Measurements from ENCODE around the gene KRTAP4-12. TPM values are rescaled to one million over a fixed set of nuclear protein-coding genes. Genes with fewer than 3 reads are reported as not detected.
A peak's percentile ranks its signal among the peaks of the same experiment; 100 is the strongest.
"Not testable (repeated sequence)": the region's sequence is repeated elsewhere in the genome, so short reads cannot be mapped to it uniquely, and the experiment has no call there.

KRTAP4-12 gene
- not detected for total RNA-seq

DNA sequence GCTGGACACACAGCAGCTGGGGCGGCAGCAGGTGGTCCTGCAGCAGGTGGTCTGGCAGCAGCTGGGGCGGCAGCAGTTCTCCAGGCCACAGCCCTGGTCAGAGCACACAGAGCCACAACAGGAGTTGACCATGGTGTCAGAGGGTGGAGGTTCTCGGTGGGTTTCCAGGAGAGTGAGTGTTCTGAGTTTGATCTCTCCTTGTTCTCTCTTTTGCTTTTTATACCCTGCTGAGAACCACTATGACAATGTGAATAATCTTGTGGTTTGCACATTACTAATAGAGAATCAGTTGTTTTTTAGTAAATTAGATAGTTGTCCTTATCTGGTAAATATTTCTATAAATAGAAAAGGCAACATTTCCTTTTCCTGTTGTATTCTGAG lies at the start of gene KRTAP4-12:
TSS of gene KRTAP4-12 (minus strand) at position 192 of the 381 bp plus-strand sequence. CDS start at position 132, 60 bp downstream.
- H3K27ac Mint-ChIP-seq; H3K27me3 Mint-ChIP-seq (ENCODE audit: low read depth); CTCF ChIA-PET; DNase-seq; H3K36me3 Mint-ChIP-seq (ENCODE audit: low read depth); H3K9me3 Mint-ChIP-seq: not testable (repeated sequence)
- Mint-ChIP-seq H3K4me3 (peak within 1 kb of the TSS; percentile 8), H3K4me1 (ENCODE audit: low read depth) (peaks cover 52% of the 10 kb centered on the region)
- intact Hi-C loops (cut with micrococcal nuclease) = loop anchor here (10.0 kb wide), 1 partner anchor 371 kb away; no protein-coding TSS in a partner anchor

DNA sequence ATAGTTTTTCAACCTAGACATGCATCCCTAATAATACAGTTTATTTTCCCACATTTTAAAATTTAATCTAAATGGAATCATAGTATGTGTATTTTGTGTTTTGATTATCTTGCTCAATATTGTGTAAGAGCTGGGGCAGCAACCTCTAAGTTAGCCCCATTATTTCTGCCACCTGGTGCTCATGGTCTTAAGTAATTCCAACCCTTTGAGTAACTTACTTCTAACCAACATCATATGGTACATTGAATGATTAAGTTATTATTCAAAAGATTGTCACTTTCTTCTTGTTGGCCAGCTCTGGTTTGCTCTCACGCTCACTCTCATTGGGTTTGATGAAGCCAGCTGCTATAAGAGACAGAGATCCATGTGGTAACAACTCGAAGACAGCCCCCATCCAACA lies 47.9 kb upstream of the KRTAP4-12 start:
- no peak for DNase-seq
- H3K36me3 Mint-ChIP-seq (ENCODE audit: low read depth) = no peaks in the 10 kb centered on the region
- intact Hi-C loops (cut with micrococcal nuclease) = no loop called here
- no peaks in the 10 kb centered on the region for H3K9me3 Mint-ChIP-seq
- no peak overlapping the region for H3K4me3 Mint-ChIP-seq
- CTCF ChIA-PET = no interaction called here
- no peaks in the 10 kb centered on the region for H3K27me3 Mint-ChIP-seq (ENCODE audit: low read depth)
- no peak overlapping the region for H3K27ac Mint-ChIP-seq
- no peaks in the 10 kb centered on the region for H3K4me1 Mint-ChIP-seq (ENCODE audit: low read depth)

DNA sequence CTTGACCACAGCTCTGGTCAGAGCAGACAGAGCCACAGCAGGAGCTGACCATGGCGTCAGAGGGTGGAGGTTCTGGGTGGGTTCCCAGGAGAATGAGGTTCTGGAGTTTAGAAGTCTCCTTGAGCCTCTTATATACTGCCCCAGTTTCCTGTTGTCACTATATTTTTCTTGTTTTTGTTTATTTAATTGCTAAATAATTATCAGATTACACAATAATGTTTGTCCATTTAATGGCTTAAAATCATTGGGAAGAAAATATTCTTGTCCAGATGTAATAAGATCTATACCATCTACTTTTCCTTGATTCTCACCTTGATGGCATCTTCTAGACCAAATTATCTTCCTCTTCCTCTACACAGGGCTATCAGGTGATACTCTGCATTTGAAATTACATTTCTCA lies 44.1 kb upstream of the KRTAP4-12 start, which contains the start of gene KRTAP4-3:
TSS of gene KRTAP4-3 (minus strand) at position 101 of the 400 bp plus-strand sequence. CDS start at position 52, 49 bp downstream.
- CTCF ChIA-PET = no interaction called here
- Mint-ChIP-seq H3K36me3 (ENCODE audit: low read depth) (no peaks in the 10 kb centered on the region), H3K27me3 (ENCODE audit: low read depth) (no peaks in the 10 kb centered on the region), H3K4me3 (no peak within 1 kb of the TSS), H3K9me3 (no peaks in the 10 kb centered on the region), H3K27ac (no peak within 1 kb of the TSS), H3K4me1 (ENCODE audit: low read depth) (no peaks in the 10 kb centered on the region)
- intact Hi-C loops (cut with micrococcal nuclease) = no loop called here
- DNase-seq = no peak

- intact Hi-C loops (cut with micrococcal nuclease) = no loop called here
- Mint-ChIP-seq H3K27ac (no peak overlapping the region), H3K4me3 (no peak overlapping the region), H3K4me1 (ENCODE audit: low read depth) (no peaks in the 10 kb centered on the region), H3K36me3 (ENCODE audit: low read depth) (no peaks in the 10 kb centered on the region), H3K9me3 (no peaks in the 10 kb centered on the region), H3K27me3 (ENCODE audit: low read depth) (no peaks in the 10 kb centered on the region)
- CTCF ChIA-PET = no interaction called here
- DNase-seq = no peak
These were observed 43.6 kb upstream of the KRTAP4-12 start for GRCh38 chr17:41167561-41167960.

GRCh38 chr17:41163828-41164227 lies 39.8 kb upstream of the KRTAP4-12 start:
- Mint-ChIP-seq H3K9me3 (no peaks in the 10 kb centered on the region), H3K4me3 (no peak overlapping the region), H3K27me3 (ENCODE audit: low read depth) (no peaks in the 10 kb centered on the region), H3K4me1 (ENCODE audit: low read depth) (no peaks in the 10 kb centered on the region), H3K27ac (no peak overlapping the region), H3K36me3 (ENCODE audit: low read depth) (no peaks in the 10 kb centered on the region)
- DNase-seq = no peak
- intact Hi-C loops (cut with micrococcal nuclease) = no loop called here
- CTCF ChIA-PET = no interaction called here

DNA sequence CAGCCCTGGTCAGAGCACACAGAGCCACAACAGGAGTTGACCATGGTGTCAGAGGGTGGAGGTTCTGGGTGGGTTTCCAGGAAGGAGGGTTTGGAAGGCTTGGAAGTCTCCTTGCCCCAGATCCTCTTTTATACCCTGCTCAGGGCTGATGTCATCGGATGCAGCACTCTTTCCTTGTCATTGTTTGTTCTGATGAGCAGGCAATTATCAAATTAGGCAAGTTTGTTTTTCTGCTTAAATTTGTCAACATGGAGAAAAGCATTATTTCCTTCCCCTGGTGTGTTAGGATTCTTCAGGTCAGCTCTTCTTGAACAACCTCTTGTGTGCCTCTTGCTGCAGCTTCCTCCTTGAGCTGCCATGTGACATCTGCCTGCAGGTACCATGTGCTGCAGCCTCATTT lies 36.7 kb upstream of the KRTAP4-12 start, which contains the start of gene KRTAP4-4:
TSS of gene KRTAP4-4 (minus strand) at position 101 of the 400 bp plus-strand sequence. CDS start at position 44, 57 bp downstream.
- CTCF ChIA-PET = interaction anchor here (0.5 to 0.7 kb wide), 3 partner anchors 211 to 336 kb away, joined by 4 to 5 read pairs (median 4); no protein-coding TSS in a partner anchor
- no peaks in the 10 kb centered on the region for H3K4me1 Mint-ChIP-seq (ENCODE audit: low read depth)
- peaks cover 1% of the 10 kb centered on the region for H3K27me3 Mint-ChIP-seq (ENCODE audit: low read depth)
- no peak for DNase-seq
- intact Hi-C loops (cut with micrococcal nuclease) = no loop called here
- no peaks in the 10 kb centered on the region for H3K9me3 Mint-ChIP-seq
- no peaks in the 10 kb centered on the region for H3K36me3 Mint-ChIP-seq (ENCODE audit: low read depth)
- no peak within 1 kb of the TSS for H3K4me3 Mint-ChIP-seq
- H3K27ac Mint-ChIP-seq = no peak within 1 kb of the TSS

- CTCF ChIA-PET = interaction anchor here (0.6 to 0.7 kb wide), 2 partner anchors 211 to 337 kb away, joined by 4 read pairs; no protein-coding TSS in a partner anchor
- intact Hi-C loops (cut with micrococcal nuclease); H3K27me3 Mint-ChIP-seq (ENCODE audit: low read depth): not testable (repeated sequence)
These were observed 36.2 kb upstream of the KRTAP4-12 start for GRCh38 chr17:41160190-41160589.

GRCh38 chr17:41153856-41154255 lies 29.9 kb upstream of the KRTAP4-12 start:
- peaks cover 4% of the 10 kb centered on the region for H3K27me3 Mint-ChIP-seq (ENCODE audit: low read depth)
- no peaks in the 10 kb centered on the region for H3K9me3 Mint-ChIP-seq
- no peaks in the 10 kb centered on the region for H3K4me1 Mint-ChIP-seq (ENCODE audit: low read depth)
- no peaks in the 10 kb centered on the region for H3K36me3 Mint-ChIP-seq (ENCODE audit: low read depth)
- H3K4me3 Mint-ChIP-seq = no peak overlapping the region
- H3K27ac Mint-ChIP-seq = no peak overlapping the region
- CTCF ChIA-PET = no interaction called here
- no peak for DNase-seq
- intact Hi-C loops (cut with micrococcal nuclease) = no loop called here

More at GRCh38 chr17:41160190-41160589, 36.2 kb upstream of the KRTAP4-12 start:
- H3K4me1 Mint-ChIP-seq (ENCODE audit: low read depth); H3K36me3 Mint-ChIP-seq (ENCODE audit: low read depth); H3K9me3 Mint-ChIP-seq; H3K27ac Mint-ChIP-seq; H3K4me3 Mint-ChIP-seq; DNase-seq: not testable (repeated sequence)

DNA sequence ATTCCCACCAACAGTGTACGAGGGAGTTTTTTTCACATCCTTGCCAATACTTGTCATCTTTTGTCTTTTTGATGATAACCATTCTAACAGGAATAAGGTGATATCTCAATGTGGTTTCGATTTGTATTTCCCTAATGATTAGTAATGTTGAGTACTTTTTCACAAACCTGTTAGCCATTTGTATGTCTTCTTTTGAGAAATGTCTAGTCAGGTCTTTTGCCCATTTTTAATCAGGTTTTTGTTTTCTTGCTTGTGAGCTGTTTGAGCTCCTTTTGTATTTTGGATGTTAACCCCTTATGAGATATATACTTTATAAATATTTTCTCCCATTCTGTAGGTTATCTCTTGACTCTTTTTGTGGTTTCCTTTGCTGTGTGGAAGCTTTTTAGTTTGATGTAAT lies 27.5 kb upstream of the KRTAP4-12 start:
- CTCF ChIA-PET = no interaction called here
- Mint-ChIP-seq H3K36me3 (ENCODE audit: low read depth) (no peaks in the 10 kb centered on the region), H3K27me3 (ENCODE audit: low read depth) (peaks cover 4% of the 10 kb centered on the region), H3K4me3 (no peak overlapping the region), H3K4me1 (ENCODE audit: low read depth) (no peaks in the 10 kb centered on the region), H3K9me3 (no peaks in the 10 kb centered on the region), H3K27ac (no peak overlapping the region)
- no peak for DNase-seq
- intact Hi-C loops (cut with micrococcal nuclease) = no loop called here

- DNase-seq = no peak
- H3K9me3 Mint-ChIP-seq = no peaks in the 10 kb centered on the region
- H3K27ac Mint-ChIP-seq = no peak overlapping the region
- intact Hi-C loops (cut with micrococcal nuclease) = no loop called here
- no peak overlapping the region for H3K4me3 Mint-ChIP-seq
- CTCF ChIA-PET = interaction anchor here (1.1 kb wide), 1 partner anchor 25 kb away, joined by 3 read pairs; no protein-coding TSS in a partner anchor
- H3K36me3 Mint-ChIP-seq (ENCODE audit: low read depth) = no peaks in the 10 kb centered on the region
- peaks cover 2% of the 10 kb centered on the region for H3K27me3 Mint-ChIP-seq (ENCODE audit: low read depth)
- H3K4me1 Mint-ChIP-seq (ENCODE audit: low read depth) = no peaks in the 10 kb centered on the region
These were observed 26.0 kb upstream of the KRTAP4-12 start for GRCh38 chr17:41150026-41150425.

DNA sequence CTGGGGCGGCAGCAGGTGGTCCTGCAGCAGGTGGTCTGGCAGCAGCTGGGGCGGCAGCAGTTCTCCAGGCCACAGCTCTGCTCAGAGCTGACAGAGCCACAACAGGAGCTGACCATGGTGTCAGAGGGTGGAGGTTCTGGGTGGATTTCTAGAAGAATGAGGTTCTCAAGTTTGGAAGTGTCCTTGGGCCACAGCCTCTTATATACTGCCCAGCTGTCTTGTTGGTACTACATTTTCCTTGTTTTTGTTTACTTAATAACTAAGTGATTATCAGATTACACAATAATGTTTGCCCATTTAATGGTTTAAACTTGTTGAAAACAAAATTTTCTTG lies 25.6 kb upstream of the KRTAP4-12 start, which contains the start of gene KRTAP4-5:
TSS of gene KRTAP4-5 (minus strand) at position 174 of the 334 bp plus-strand sequence. CDS start at position 116, 58 bp downstream.
- intact Hi-C loops (cut with micrococcal nuclease) = no loop called here
- Mint-ChIP-seq H3K27me3 (ENCODE audit: low read depth) (peaks cover 2% of the 10 kb centered on the region), H3K4me1 (ENCODE audit: low read depth) (no peaks in the 10 kb centered on the region), H3K36me3 (ENCODE audit: low read depth) (no peaks in the 10 kb centered on the region), H3K4me3 (no peak within 1 kb of the TSS), H3K9me3 (no peaks in the 10 kb centered on the region), H3K27ac (no peak within 1 kb of the TSS)
- no peak for DNase-seq
- CTCF ChIA-PET = interaction anchor here (1.1 kb wide), 1 partner anchor 26 kb away, joined by 3 read pairs; no protein-coding TSS in a partner anchor

DNA sequence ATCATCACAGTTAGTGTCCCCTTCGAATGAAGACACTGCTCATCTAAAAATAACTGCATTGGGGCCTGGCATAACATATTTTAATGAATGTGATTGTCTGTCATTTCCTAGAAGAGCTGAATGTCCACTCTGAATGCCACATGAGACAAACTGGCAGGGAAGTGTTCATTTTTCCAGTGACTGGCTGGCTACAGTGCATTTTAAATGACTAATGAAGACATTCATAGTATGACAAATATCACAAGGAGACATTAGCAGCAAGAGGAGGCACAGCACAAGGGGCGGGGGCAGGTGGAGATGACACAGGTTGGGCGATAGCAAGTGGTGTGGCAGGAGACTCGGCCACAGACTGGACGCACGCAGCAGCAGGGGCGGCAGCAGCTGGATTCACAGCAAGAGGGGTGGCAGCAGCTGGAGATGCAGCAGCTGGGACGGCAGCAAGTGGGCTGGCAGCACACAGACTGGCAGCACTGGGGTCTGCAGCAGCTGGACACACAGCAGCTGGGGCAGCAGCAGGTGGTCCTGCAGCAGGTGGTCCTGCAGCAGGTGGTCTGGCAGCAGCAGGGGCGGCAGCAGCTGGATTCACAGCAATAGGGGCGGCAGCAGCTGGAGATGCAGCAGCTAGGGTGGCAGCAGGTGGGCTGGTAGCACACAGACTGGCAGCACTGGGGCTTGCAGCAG lies 25.1 kb upstream of the KRTAP4-12 start:
- intact Hi-C loops (cut with micrococcal nuclease); H3K36me3 Mint-ChIP-seq (ENCODE audit: low read depth); DNase-seq; H3K4me3 Mint-ChIP-seq; CTCF ChIA-PET; H3K9me3 Mint-ChIP-seq; H3K27ac Mint-ChIP-seq; H3K27me3 Mint-ChIP-seq (ENCODE audit: low read depth); H3K4me1 Mint-ChIP-seq (ENCODE audit: low read depth): not testable (repeated sequence)

All from activated naive CD4-positive, alpha-beta T cell treated with anti-CD3 and anti-CD28 coated beads for 36 hours (primary cell).